H9 (cell line): ENCODE data around the gene DMBT1. TPM values are rescaled to one million over a fixed set of nuclear protein-coding genes. Genes with fewer than 3 reads are reported as not detected.

Experiments
- DNase-seq: peaks from one replicate; pipeline ENCODE4 v3.0.0-alpha.2; 2017
- H2AFZ ChIP-seq: one replicate; pipeline ENCODE4 v1.6.1; 2013; ENCODE audit warnings: mild to moderate bottlenecking, low read length, control low read depth, moderate library complexity
- H2AK5ac ChIP-seq: 2 replicates; pipeline ENCODE4 v1.6.1; 2013; ENCODE audit warnings: low read length, control low read depth, mixed read lengths; ENCODE audit not compliant: insufficient read length
- H2BK120ac ChIP-seq: one replicate; pipeline ENCODE4 v1.6.1; 2013; ENCODE audit warnings: low read depth, mild to moderate bottlenecking, low read length, control low read depth, inconsistent platforms; ENCODE audit not compliant: poor library complexity, severe bottlenecking
- H2BK12ac ChIP-seq: 2 replicates; pipeline ENCODE4 v1.6.1; 2013; ENCODE audit warnings: low read length, control low read depth, mixed read lengths, low read depth; ENCODE audit not compliant: insufficient read length
- H2BK15ac ChIP-seq: 2 replicates; pipeline ENCODE4 v1.6.1; 2013; ENCODE audit warnings: low read depth, low read length, control low read depth
- H2BK20ac ChIP-seq: one replicate; pipeline ENCODE4 v1.6.1; 2013; ENCODE audit warnings: low read depth, mild to moderate bottlenecking, low read length, control low read depth, inconsistent platforms; ENCODE audit not compliant: poor library complexity, severe bottlenecking
- H2BK5ac ChIP-seq: 2 replicates; pipeline ENCODE4 v1.6.1; 2013; ENCODE audit warnings: low read length, control low read depth, mixed read lengths; ENCODE audit not compliant: insufficient read length
- H3K14ac ChIP-seq: 2 replicates; pipeline ENCODE4 v1.6.1; 2013; ENCODE audit warnings: low read length, control low read depth; ENCODE audit not compliant: insufficient read depth
- H3K18ac ChIP-seq: 2 replicates; pipeline ENCODE4 v1.6.1; 2013; ENCODE audit warnings: low read depth, mild to moderate bottlenecking, mixed read lengths, low read length, control low read depth; ENCODE audit not compliant: insufficient read length
- H3K23ac ChIP-seq: 2 replicates; pipeline ENCODE4 v1.6.1; 2013; ENCODE audit warnings: low read length, control low read depth, mixed read lengths, low read depth; ENCODE audit not compliant: insufficient read length
- H3K23me2 ChIP-seq: 2 replicates; pipeline ENCODE4 v1.6.1; 2013; ENCODE audit warnings: low read depth, mild to moderate bottlenecking, mixed read lengths, low read length, control low read depth; ENCODE audit not compliant: insufficient read length, poor library complexity, severe bottlenecking
- H3K27ac ChIP-seq: 2 replicates; pipeline ENCODE4 v1.5.1; 2013; ENCODE audit warnings: low read length, control low read depth, mixed read lengths, low read depth; ENCODE audit not compliant: insufficient read length
- H3K27me3 ChIP-seq: 2 replicates; pipeline ENCODE4 v1.6.1; 2013; ENCODE audit warnings: low read length, control low read depth, inconsistent platforms; ENCODE audit not compliant: insufficient read depth
- H3K4ac ChIP-seq: 2 replicates; pipeline ENCODE4 v1.6.1; 2013; ENCODE audit warnings: low read depth, mild to moderate bottlenecking, control low read depth, inconsistent platforms, low read length, moderate library complexity
- H3K4me1 ChIP-seq: 2 replicates; pipeline ENCODE4 v1.6.1; 2013; ENCODE audit warnings: low read length, control low read depth, inconsistent platforms; ENCODE audit not compliant: insufficient read depth
- H3K4me2 ChIP-seq: 2 replicates; pipeline ENCODE4 v1.6.1; 2013; ENCODE audit warnings: low read length, control low read depth, mixed read lengths; ENCODE audit not compliant: insufficient read length, insufficient read depth
- H3K56ac ChIP-seq: 2 replicates; pipeline ENCODE4 v1.6.1; 2013; ENCODE audit warnings: low read depth, mild to moderate bottlenecking, mixed read lengths, low read length, control low read depth; ENCODE audit not compliant: insufficient read length
- H3K79me1 ChIP-seq: 2 replicates; pipeline ENCODE4 v1.6.1; 2013; ENCODE audit warnings: low read depth, mild to moderate bottlenecking, moderate library complexity, low read length, control low read depth, inconsistent platforms; ENCODE audit not compliant: insufficient read depth, poor library complexity, severe bottlenecking
- H3K79me2 ChIP-seq: 2 replicates; pipeline ENCODE4 v1.6.1; 2013; ENCODE audit warnings: low read length, control low read depth, inconsistent platforms; ENCODE audit not compliant: insufficient read depth
- H3K9ac ChIP-seq: 2 replicates; pipeline ENCODE4 v1.6.1; 2013; ENCODE audit warnings: low read length, control low read depth, mixed read lengths; ENCODE audit not compliant: insufficient read length; ENCODE audit errors: extremely low read depth
- H3K9me3 ChIP-seq: one replicate; pipeline ENCODE4 v1.6.1; 2013; ENCODE audit warnings: low read depth, low read length, inconsistent platforms; ENCODE audit not compliant: control insufficient read depth
- H3T11ph ChIP-seq: one replicate; pipeline ENCODE4 v1.6.1; 2013; ENCODE audit warnings: mild to moderate bottlenecking, low read length, control low read depth, inconsistent platforms
- H4K20me1 ChIP-seq: one replicate; pipeline ENCODE4 v1.6.1; 2013; ENCODE audit not compliant: control insufficient read depth, insufficient read length, insufficient read depth
- H4K5ac ChIP-seq: 2 replicates; pipeline ENCODE4 v1.6.1; 2013; ENCODE audit warnings: low read depth, mild to moderate bottlenecking, mixed read lengths, low read length, control low read depth; ENCODE audit not compliant: insufficient read length
- H4K8ac ChIP-seq: replicated peaks from 2 replicates; pipeline ENCODE4 v1.6.1; 2013; ENCODE audit warnings: low read length, control low read depth, mixed read lengths, low read depth; ENCODE audit not compliant: insufficient read length
- H4K91ac ChIP-seq: 2 replicates; pipeline ENCODE4 v1.6.1; 2013; ENCODE audit warnings: low read depth, mild to moderate bottlenecking, moderate library complexity, mixed read lengths, low read length, control low read depth; ENCODE audit not compliant: insufficient read length
- H3K27ac Mint-ChIP-seq, 3 experiments: 2 replicates in 2 of 3; 3 replicates in 1 of 3; pipeline ENCODE4 v1.8.0; 2020 to 2021; ENCODE audit warnings: mixed read lengths in 3 of 3, mild to moderate bottlenecking in 1 of 3, moderate library complexity in 1 of 3
- H3K27me3 Mint-ChIP-seq: 2 replicates; pipeline ENCODE4 v1.8.0; 2021; ENCODE audit warnings: low read depth, mild to moderate bottlenecking, moderate library complexity, mixed read lengths
- H3K36me3 Mint-ChIP-seq, 3 experiments: 2 replicates in 2 of 3; 3 replicates in 1 of 3; pipeline ENCODE4 v1.8.0; 2020 to 2021; ENCODE audit warnings: low read depth in 3 of 3, mixed read lengths in 3 of 3; ENCODE audit not compliant: insufficient read depth in 1 of 3
- H3K4me1 Mint-ChIP-seq, 2 experiments: 2 replicates each; pipeline ENCODE4 v1.8.0; 2020; ENCODE audit warnings: mixed read lengths in 2 of 2
- H3K4me3 Mint-ChIP-seq, 2 experiments: 2 replicates in 1 of 2; 3 replicates in 1 of 2; pipeline ENCODE4 v1.8.0; 2020 to 2021; ENCODE audit warnings: mild to moderate bottlenecking in 2 of 2, mixed read lengths in 2 of 2, moderate library complexity in 1 of 2
- H3K9me3 Mint-ChIP-seq, 2 experiments: 2 replicates in 1 of 2; 3 replicates in 1 of 2; pipeline ENCODE4 v1.8.0; 2020; ENCODE audit warnings: mild to moderate bottlenecking in 2 of 2, mixed read lengths in 2 of 2, moderate library complexity in 1 of 2
- WGBS: extraction: QIAGEN DNeasy Blood & Tissue Kit; methylation state at CpG from one replicate; pipeline ENCODE4 v1.1.7; 2013; ENCODE audit warnings: missing lambda C conversion rate, low lambda C conversion rate, mixed read lengths; ENCODE audit not compliant: insufficient read length; ENCODE audit errors: extremely low coverage; 5-methylcytosine and 5-hydroxymethylcytosine counted together
- total RNA-seq: library from RNA; stranded (reverse); gene quantifications from 2 replicates; pipeline ENCODE4 v1.2.1, GENCODE V29; 2021
- TF ChIP-seq, protein P1 (sequence below): fragments of 200-600 bp; sonication (generic); conservative IDR thresholded peaks from 3 replicates; pipeline ENCODE4 v1.8.0; 2021; ENCODE audit warnings: antibody characterized with exemption, mild to moderate bottlenecking

DMBT1 gene
- total RNA-seq, 1 experiment from 2014 or later = 0.04 TPM

DNA sequence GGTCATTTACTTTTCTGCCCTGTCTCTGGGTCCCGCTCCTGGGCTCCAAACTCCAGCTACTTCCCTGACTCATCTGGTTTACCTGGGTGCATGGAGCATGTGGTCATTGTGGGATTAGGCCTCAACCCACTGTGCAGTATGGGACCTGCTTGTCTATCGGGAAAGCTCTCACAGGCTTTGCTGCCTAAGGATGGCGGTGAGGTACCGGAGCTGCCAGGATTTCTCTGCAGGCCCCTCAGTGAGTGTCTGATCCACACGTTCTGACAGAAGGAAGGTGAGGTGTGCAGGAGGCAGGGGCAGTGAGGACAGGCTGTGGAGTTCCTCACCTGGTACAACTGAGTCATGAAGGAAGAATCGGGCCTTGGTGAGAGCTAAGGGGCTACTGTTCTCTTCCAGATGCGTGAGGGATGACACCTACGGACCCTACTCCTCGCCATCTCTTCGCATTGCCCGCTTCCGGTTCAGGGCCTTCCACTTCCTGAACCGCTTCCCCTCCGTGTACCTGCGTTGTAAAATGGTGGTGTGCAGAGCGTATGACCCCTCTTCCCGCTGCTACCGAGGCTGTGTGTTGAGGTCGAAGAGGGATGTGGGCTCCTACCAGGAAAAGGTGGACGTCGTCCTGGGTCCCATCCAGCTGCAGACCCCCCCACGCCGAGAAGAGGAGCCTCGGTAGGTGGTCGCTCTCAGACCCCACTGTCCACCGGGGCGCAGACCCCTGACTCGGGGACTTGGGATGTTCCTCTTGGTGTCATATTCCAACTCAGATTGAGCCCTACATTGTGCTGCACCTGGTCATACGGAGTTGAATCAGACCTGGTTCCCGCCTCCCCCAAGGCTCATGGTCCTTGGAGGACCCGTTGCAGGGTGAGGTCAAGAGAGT is 82.4 kb downstream of the DMBT1 start:
- no peaks in the 10 kb centered on the region; the same call in 1 of the 2 replicates for H3K27me3 Mint-ChIP-seq

More for the DNA sequence above, 82.4 kb downstream of the DMBT1 start:
- no peak overlapping the region for H2BK15ac ChIP-seq
- TF ChIP-seq, protein P1, sequence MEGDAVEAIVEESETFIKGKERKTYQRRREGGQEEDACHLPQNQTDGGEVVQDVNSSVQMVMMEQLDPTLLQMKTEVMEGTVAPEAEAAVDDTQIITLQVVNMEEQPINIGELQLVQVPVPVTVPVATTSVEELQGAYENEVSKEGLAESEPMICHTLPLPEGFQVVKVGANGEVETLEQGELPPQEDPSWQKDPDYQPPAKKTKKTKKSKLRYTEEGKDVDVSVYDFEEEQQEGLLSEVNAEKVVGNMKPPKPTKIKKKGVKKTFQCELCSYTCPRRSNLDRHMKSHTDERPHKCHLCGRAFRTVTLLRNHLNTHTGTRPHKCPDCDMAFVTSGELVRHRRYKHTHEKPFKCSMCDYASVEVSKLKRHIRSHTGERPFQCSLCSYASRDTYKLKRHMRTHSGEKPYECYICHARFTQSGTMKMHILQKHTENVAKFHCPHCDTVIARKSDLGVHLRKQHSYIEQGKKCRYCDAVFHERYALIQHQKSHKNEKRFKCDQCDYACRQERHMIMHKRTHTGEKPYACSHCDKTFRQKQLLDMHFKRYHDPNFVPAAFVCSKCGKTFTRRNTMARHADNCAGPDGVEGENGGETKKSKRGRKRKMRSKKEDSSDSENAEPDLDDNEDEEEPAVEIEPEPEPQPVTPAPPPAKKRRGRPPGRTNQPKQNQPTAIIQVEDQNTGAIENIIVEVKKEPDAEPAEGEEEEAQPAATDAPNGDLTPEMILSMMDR = no peak
- no peak overlapping the region for H3K27ac Mint-ChIP-seq
- no peak overlapping the region for H2AFZ ChIP-seq
- H3K36me3 Mint-ChIP-seq = no peaks in the 10 kb centered on the region
- no peak for DNase-seq
- no peak overlapping the region for H2BK20ac ChIP-seq
- no peak overlapping the region for H2AK5ac ChIP-seq
- H3K9me3 ChIP-seq = no peaks in the 10 kb centered on the region
- no peak overlapping the region for H3K4ac ChIP-seq
- no peak overlapping the region for H3K4me2 ChIP-seq
- H3K9me3 Mint-ChIP-seq = no peaks in the 10 kb centered on the region; a peak in 1 of 5 replicates
- H3K4me1 Mint-ChIP-seq = peaks cover 0 to 4% of the 10 kb centered on the region in 2 experiments; a peak in 2 of 4 replicates
- H3K9ac ChIP-seq = no peak overlapping the region
- no peak overlapping the region for H3K56ac ChIP-seq
- no CpG with 5 or more reads among the region's 31 CpGs for WGBS
- no peaks in the 10 kb centered on the region for H4K20me1 ChIP-seq
- no peak overlapping the region for H3K18ac ChIP-seq
- no peak overlapping the region for H2BK5ac ChIP-seq
- H3K4me3 Mint-ChIP-seq = no peak overlapping the region
- no peak overlapping the region for H4K8ac ChIP-seq
- H2BK12ac ChIP-seq = no peak overlapping the region
- no peak overlapping the region for H4K91ac ChIP-seq
- no peak overlapping the region for H3K23ac ChIP-seq
- no peaks in the 10 kb centered on the region for H3K79me2 ChIP-seq
- H3K23me2 ChIP-seq = no peaks in the 10 kb centered on the region
- H3K27me3 ChIP-seq = no peaks in the 10 kb centered on the region
- no peak overlapping the region for H3T11ph ChIP-seq
- no peaks in the 10 kb centered on the region for H3K79me1 ChIP-seq
- H3K14ac ChIP-seq = no peak overlapping the region
- no peak overlapping the region for H2BK120ac ChIP-seq
- H3K27ac ChIP-seq = no peak overlapping the region
- H3K4me1 ChIP-seq = no peaks in the 10 kb centered on the region
- no peak overlapping the region for H4K5ac ChIP-seq
